B cell (primary cell): Measurements from ENCODE around the gene DOCK1. TPM values are rescaled to one million over a fixed set of nuclear protein-coding genes. Genes with fewer than 3 reads are reported as not detected.

Source experiments
- ATAC-seq: fragments of 200-7000 bp; cut with Tn5 transposase; one replicate; pipeline ENCODE4 v1.10.0; 2021; ENCODE audit warnings: low read depth, mild to moderate bottlenecking, moderate number of reproducible peaks, moderate library complexity
- CTCF ChIA-PET: fragments of 350-600 bp; sonication (Branson Sonifier 250); formaldehyde crosslinking; loops from one replicate; lab custom pipeline; 2021; ENCODE audit warnings: antibody characterized with exemption, inconsistent platforms; lab: Charles Lee
- POLR2A ChIA-PET: fragments of 350-600 bp; sonication (Branson Sonifier 250); formaldehyde crosslinking; loops from one replicate; lab custom pipeline; 2021; ENCODE audit warnings: antibody characterized with exemption; lab: Charles Lee
- DNase-seq: peaks from one replicate; pipeline ENCODE4 v3.0.0; 2013
- H2AFZ ChIP-seq: 2 replicates; pipeline ENCODE4 v1.6.1; 2012; ENCODE audit warnings: mild to moderate bottlenecking, low read depth, low read length; ENCODE audit not compliant: insufficient read depth, poor library complexity, severe bottlenecking
- H3K27ac ChIP-seq, 2 donors: 1 replicate in 1 of 2; 2 replicates in 1 of 2; pipeline ENCODE4 v1.5.1; 2012 to 2013; ENCODE audit warnings: low read length in 2 of 2, mild to moderate bottlenecking in 2 of 2, moderate library complexity in 1 of 2
- H3K27me3 ChIP-seq, 4 experiments: fragments of 200-600 bp in 1 of 4; sonication (generic) in 1 of 4; replicated peaks in 1 of 4; 1 replicate in 2 of 4; 2 replicates in 2 of 4; pipeline versions ENCODE4 v1.6.1 to v1.7.0; 2013 to 2016; ENCODE audit warnings: low read length in 3 of 4, mild to moderate bottlenecking in 2 of 4, mixed read lengths in 1 of 4, moderate library complexity in 1 of 4; ENCODE audit not compliant: insufficient read depth in 4 of 4, control insufficient read depth in 3 of 4; ENCODE audit errors: control extremely low read depth in 1 of 4
- H3K36me3 ChIP-seq, 2 experiments: replicated peaks in 1 of 2; 1 replicate in 1 of 2; 2 replicates in 1 of 2; pipeline versions ENCODE4 v1.6.1 to v1.7.1; 2013; ENCODE audit warnings: low read length in 1 of 2; ENCODE audit not compliant: insufficient read depth in 2 of 2, control insufficient read depth in 1 of 2; ENCODE audit errors: control extremely low read depth in 1 of 2, extremely low read depth in 1 of 2
- H3K4me1 ChIP-seq, 2 donors: fragments of 200-600 bp in 1 of 2; sonication (generic) in 1 of 2; 1 replicate in 1 of 2; 2 replicates in 1 of 2; pipeline versions ENCODE4 v1.5.1 to v1.6.1; 2013 to 2017; ENCODE audit warnings: low read length in 2 of 2; ENCODE audit not compliant: control insufficient read depth in 2 of 2, insufficient read depth in 2 of 2
- H3K4me2 ChIP-seq: replicated peaks from 2 replicates; pipeline ENCODE3; 2012; ENCODE audit warnings: mild to moderate bottlenecking, low read depth, low read length; ENCODE audit not compliant: poor library complexity, severe bottlenecking
- H3K4me3 ChIP-seq, 5 experiments: fragments of 200-600 bp in 1 of 5; sonication (generic) in 1 of 5; 1 replicate in 3 of 5; 2 replicates in 2 of 5; pipeline versions ENCODE4 v1.5.1 to v1.7.0; 2011 to 2016; ENCODE audit warnings: low read length in 4 of 5, mild to moderate bottlenecking in 4 of 5, low read depth in 2 of 5, control low read depth in 1 of 5, moderate library complexity in 1 of 5; ENCODE audit not compliant: insufficient read depth in 1 of 5; ENCODE audit errors: control extremely low read depth in 1 of 5, extremely low read depth in 1 of 5
- H3K79me2 ChIP-seq: fragments of 200-600 bp; sonication (generic); one replicate; pipeline ENCODE4 v1.6.0; 2016; ENCODE audit warnings: low read length; ENCODE audit not compliant: control insufficient read depth, insufficient read depth
- H3K9ac ChIP-seq: fragments of 200-600 bp; sonication (generic); 2 replicates; pipeline ENCODE4 v1.6.1; 2017; ENCODE audit warnings: mild to moderate bottlenecking, low read length, moderate library complexity
- H3K9me3 ChIP-seq, 3 donors: one replicate each; pipeline versions ENCODE4 v1.6.1 to v1.7.1; 2013; ENCODE audit warnings: low read length in 2 of 3; ENCODE audit not compliant: control insufficient read depth in 2 of 3, insufficient read depth in 1 of 3; ENCODE audit errors: control extremely low read depth in 1 of 3
- H4K20me1 ChIP-seq: 2 replicates; pipeline ENCODE4 v1.6.0; 2012; ENCODE audit warnings: mild to moderate bottlenecking, low read length; ENCODE audit not compliant: insufficient read depth, control insufficient read depth, poor library complexity, severe bottlenecking
- H3K27ac Mint-ChIP-seq: one replicate; pipeline ENCODE4 v1.8.0; 2021; ENCODE audit warnings: mixed read lengths
- H3K27me3 Mint-ChIP-seq: one replicate; pipeline ENCODE4 v1.8.0; 2021; ENCODE audit warnings: mixed read lengths
- H3K4me1 Mint-ChIP-seq: one replicate; pipeline ENCODE4 v1.8.0; 2021; ENCODE audit warnings: mixed read lengths
- H3K4me3 Mint-ChIP-seq: one replicate; pipeline ENCODE4 v1.8.0; 2021; ENCODE audit warnings: mixed read lengths
- H3K9me3 Mint-ChIP-seq: one replicate; pipeline ENCODE4 v1.8.0; 2022; ENCODE audit warnings: mixed read lengths; ENCODE audit not compliant: insufficient read depth
- CTCF ChIP-seq: fragments of 200-600 bp; IDR thresholded peaks from one replicate; pipeline ENCODE4 v1.8.0; 2022; ENCODE audit warnings: antibody characterized with exemption, mild to moderate bottlenecking
- EZH2 ChIP-seq: IDR thresholded peaks from 2 replicates; pipeline ENCODE4 v1.6.1; 2012; ENCODE audit warnings: borderline replicate concordance, low read depth, mild to moderate bottlenecking, moderate library complexity, low read length; ENCODE audit not compliant: insufficient read depth, poor library complexity, severe bottlenecking
- WGBS: methylation state at CpG from one replicate; pipeline ENCODE4 v1.1.5; 2013; ENCODE audit warnings: missing lambda C conversion rate; ENCODE audit not compliant: insufficient coverage; 5-methylcytosine and 5-hydroxymethylcytosine counted together
- intact Hi-C: fragments of 100-400 bp; cut with micrococcal nuclease; formaldehyde crosslinking; loops from one replicate; pipeline ENCODE4 v1.10.0; 2022
- polyA plus RNA-seq: library from polyadenylated mRNA; depleted of rRNA; stranded (reverse); fragments of >200 nt; gene quantifications from 2 replicates; pipeline ENCODE4 v1.2.3, GENCODE V29; 2012
- total RNA-seq, 2 donors: library from RNA; stranded (reverse); fragments of 120-200 nt in 1 of 2; gene quantifications; 1 replicate in 1 of 2; 2 replicates in 1 of 2; pipeline versions ENCODE4 v1.2.3 to v1.2.4, GENCODE V29; 2013 to 2022

DOCK1 gene
- total and polyA plus RNA-seq, 2 donors (not counting 1 experiment from before 2014, with no cell fraction given), result not detected

GRCh38 chr10:127182161-127182560 lies 276.9 kb downstream of the DOCK1 start:
- Mint-ChIP-seq H3K4me3 (no peak overlapping the region), H3K27ac (no peak overlapping the region), H3K27me3 (no peaks in the 10 kb centered on the region), H3K4me1 (no peaks in the 10 kb centered on the region), H3K9me3 (no peaks in the 10 kb centered on the region)
- no peak overlapping the region for H3K4me3 ChIP-seq
- no peaks in the 10 kb centered on the region for H3K36me3 ChIP-seq
- no peaks in the 10 kb centered on the region for H3K79me2 ChIP-seq
- DNase-seq (no peak), ATAC-seq (no peak)
- intact Hi-C loops, result no loop called here
- H3K27me3 ChIP-seq, result no peaks in the 10 kb centered on the region
- 70% methylated on average over 3 of the region's 4 CpGs for WGBS
- ChIA-PET POLR2A (no interaction called here), CTCF (no interaction called here)
- no peak overlapping the region for H3K9ac ChIP-seq
- H3K27ac ChIP-seq, result no peak overlapping the region
- H3K4me1 ChIP-seq, result no peaks in the 10 kb centered on the region
- H3K4me2 ChIP-seq, result no peak overlapping the region
- TF ChIP-seq CTCF, result no peak
- TF ChIP-seq EZH2, result no peak
- H3K9me3 ChIP-seq, result peaks cover 0 to 9% (median 0%) of the 10 kb centered on the region in 3 donors
- H2AFZ ChIP-seq, result no peak overlapping the region
- no peaks in the 10 kb centered on the region for H4K20me1 ChIP-seq

- Mint-ChIP-seq H3K27ac (no peak overlapping the region), H3K4me1 (no peaks in the 10 kb centered on the region), H3K4me3 (no peak overlapping the region), H3K27me3 (no peaks in the 10 kb centered on the region), H3K9me3 (no peaks in the 10 kb centered on the region)
- Histone ChIP-seq H3K9ac (no peak overlapping the region), H3K36me3 (no peaks in the 10 kb centered on the region), H3K4me3 (no peak overlapping the region), H3K79me2 (no peaks in the 10 kb centered on the region), H2AFZ (no peak overlapping the region), H3K27ac (no peak overlapping the region), H3K4me2 (no peak overlapping the region), H3K9me3 (peaks cover 0 to 7% (median 0%) of the 10 kb centered on the region in 3 donors), H3K27me3 (no peaks in the 10 kb centered on the region), H4K20me1 (no peaks in the 10 kb centered on the region), H3K4me1 (no peaks in the 10 kb centered on the region)
- intact Hi-C loops, result no loop called here
- TF ChIP-seq CTCF (no peak), EZH2 (no peak)
- no peak for ATAC-seq
- ChIA-PET POLR2A (no interaction called here), CTCF (no interaction called here)
- WGBS, result no CpG with 5 or more reads among the region's 2 CpGs
- DNase-seq, result no peak
Observed at GRCh38 chr10:127184582-127184981, 279.4 kb downstream of the DOCK1 start.
